PFSK-1 (cell line): Measurements from ENCODE around the gene SYNE1.

ENCODE experiments used
- FOXP2 ChIP-seq: optimal IDR thresholded peaks from 2 replicates; pipeline ENCODE3; 2011; ENCODE audit warnings: borderline replicate concordance, control low read depth, inconsistent platforms; ENCODE audit not compliant: insufficient read depth; ENCODE audit errors: extremely low read length, extremely low read depth
- POLR2AphosphoS5 ChIP-seq: IDR thresholded peaks from 2 replicates; pipeline ENCODE4 v1.6.1; 2012; ENCODE audit warnings: low read depth, mild to moderate bottlenecking, control low read depth, low read length, moderate library complexity
- SIN3A ChIP-seq: IDR thresholded peaks from 2 replicates; pipeline ENCODE4 v1.6.1; 2012; ENCODE audit warnings: mild to moderate bottlenecking, low read length, moderate library complexity, borderline replicate concordance; ENCODE audit not compliant: insufficient read depth
- TAF1 ChIP-seq: IDR thresholded peaks from 2 replicates; pipeline ENCODE4 v1.6.1; 2012; ENCODE audit warnings: low read length, control low read depth, borderline replicate concordance; ENCODE audit not compliant: insufficient read depth
- TF ChIP-seq, protein P1 (sequence below), 2 experiments: IDR thresholded peaks; 2 replicates each; pipeline versions ENCODE4 v1.6.1 to v1.8.0; 2011 to 2012; ENCODE audit warnings: low read depth in 2 of 2, low read length in 2 of 2, control low read depth in 1 of 2, inconsistent platforms in 1 of 2, mild to moderate bottlenecking in 1 of 2, moderate library complexity in 1 of 2; ENCODE audit not compliant: insufficient read depth in 1 of 2

DNA sequence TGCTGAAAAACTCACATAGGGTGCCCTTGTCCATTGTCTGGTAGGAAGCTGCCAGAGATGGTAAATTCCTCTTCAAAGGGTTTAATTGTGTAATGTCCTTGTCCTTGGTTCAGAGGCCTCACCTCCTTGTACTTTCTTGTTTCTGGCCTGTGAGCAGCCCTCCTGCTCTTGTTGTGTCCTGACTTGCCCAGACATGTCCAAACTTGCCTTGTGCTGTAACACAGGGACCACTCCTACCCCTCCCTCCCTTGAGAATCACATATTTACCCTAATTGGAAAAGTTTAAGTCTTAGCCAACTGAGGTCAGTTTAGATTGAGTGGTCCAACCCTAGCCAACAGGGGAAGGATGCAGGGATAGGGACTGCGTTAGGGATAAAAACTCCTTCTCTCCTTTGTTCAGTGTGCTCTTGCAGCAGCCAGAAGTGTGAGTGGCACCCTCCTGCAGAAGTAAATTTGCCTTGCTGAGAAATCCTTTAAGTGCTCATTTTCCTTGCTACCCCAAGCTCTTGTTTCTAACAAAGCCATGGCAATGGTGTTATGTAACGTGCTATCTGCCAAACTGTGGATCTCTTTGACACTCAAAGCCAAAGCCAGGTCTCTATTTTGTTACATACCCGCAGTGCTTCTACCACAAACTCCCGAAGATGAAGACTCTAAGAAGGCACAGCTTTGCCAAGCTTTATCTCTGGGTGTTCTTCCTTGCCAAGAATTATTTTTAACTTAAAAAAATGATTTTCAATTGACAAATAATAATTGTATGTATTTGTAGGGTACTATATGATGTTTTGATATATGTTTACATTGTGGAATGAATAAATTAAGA is 415.1 kb downstream of the SYNE1 start:
- no peak for TF ChIP-seq POLR2AphosphoS5
- TF ChIP-seq, protein P1, sequence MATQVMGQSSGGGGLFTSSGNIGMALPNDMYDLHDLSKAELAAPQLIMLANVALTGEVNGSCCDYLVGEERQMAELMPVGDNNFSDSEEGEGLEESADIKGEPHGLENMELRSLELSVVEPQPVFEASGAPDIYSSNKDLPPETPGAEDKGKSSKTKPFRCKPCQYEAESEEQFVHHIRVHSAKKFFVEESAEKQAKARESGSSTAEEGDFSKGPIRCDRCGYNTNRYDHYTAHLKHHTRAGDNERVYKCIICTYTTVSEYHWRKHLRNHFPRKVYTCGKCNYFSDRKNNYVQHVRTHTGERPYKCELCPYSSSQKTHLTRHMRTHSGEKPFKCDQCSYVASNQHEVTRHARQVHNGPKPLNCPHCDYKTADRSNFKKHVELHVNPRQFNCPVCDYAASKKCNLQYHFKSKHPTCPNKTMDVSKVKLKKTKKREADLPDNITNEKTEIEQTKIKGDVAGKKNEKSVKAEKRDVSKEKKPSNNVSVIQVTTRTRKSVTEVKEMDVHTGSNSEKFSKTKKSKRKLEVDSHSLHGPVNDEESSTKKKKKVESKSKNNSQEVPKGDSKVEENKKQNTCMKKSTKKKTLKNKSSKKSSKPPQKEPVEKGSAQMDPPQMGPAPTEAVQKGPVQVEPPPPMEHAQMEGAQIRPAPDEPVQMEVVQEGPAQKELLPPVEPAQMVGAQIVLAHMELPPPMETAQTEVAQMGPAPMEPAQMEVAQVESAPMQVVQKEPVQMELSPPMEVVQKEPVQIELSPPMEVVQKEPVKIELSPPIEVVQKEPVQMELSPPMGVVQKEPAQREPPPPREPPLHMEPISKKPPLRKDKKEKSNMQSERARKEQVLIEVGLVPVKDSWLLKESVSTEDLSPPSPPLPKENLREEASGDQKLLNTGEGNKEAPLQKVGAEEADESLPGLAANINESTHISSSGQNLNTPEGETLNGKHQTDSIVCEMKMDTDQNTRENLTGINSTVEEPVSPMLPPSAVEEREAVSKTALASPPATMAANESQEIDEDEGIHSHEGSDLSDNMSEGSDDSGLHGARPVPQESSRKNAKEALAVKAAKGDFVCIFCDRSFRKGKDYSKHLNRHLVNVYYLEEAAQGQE (IDR thresholded peaks at IDR 0.05; ENCODE audit: insufficient read depth in 1 of 2, low read depth in 2 of 2, low read length in 2 of 2) = no peak
- TF ChIP-seq SIN3A = no peak
- no peak for TF ChIP-seq TAF1
- TF ChIP-seq FOXP2 = no peak
